Stimulated activated CD8-positive, alpha-beta memory T cell treated with anti-CD3 and anti-CD28 coated beads, Interleukin-7, amount 100 ng/mL, for 48 hours (primary cell): Measurements from ENCODE around the gene ATP9B.
"Not testable (repeated sequence)": the region's sequence is repeated elsewhere in the genome, so short reads cannot be mapped to it uniquely, and the experiment has no call there.

Source experiments
- DNase-seq, 2 donors: peaks; one replicate each; pipeline ENCODE4 v3.0.0-alpha.2; 2020; ENCODE audit warnings: low read depth in 1 of 2; ENCODE audit errors: extremely low read depth in 1 of 2

The ATP9B gene

GRCh38 chr18:79352432-79352831, 283.2 kb downstream of the ATP9B start:
- no peak for DNase-seq

- no peak for DNase-seq
Measured at GRCh38 chr18:79353267-79353666, 284.1 kb downstream of the ATP9B start.

- DNase-seq, result no peak
Measured at GRCh38 chr18:79354350-79354749, 285.2 kb downstream of the ATP9B start.

- no peak for DNase-seq
Measured at GRCh38 chr18:79355433-79356335, 286.5 kb downstream of the ATP9B start.

- no peak for DNase-seq
Measured at GRCh38 chr18:79356435-79356834, 287.2 kb downstream of the ATP9B start.

- DNase-seq, result no peak
Measured at GRCh38 chr18:79360933-79361332, 291.7 kb downstream of the ATP9B start.

GRCh38 chr18:79361766-79362522, 292.8 kb downstream of the ATP9B start:
- no peak for DNase-seq

- no peak for DNase-seq
Measured at GRCh38 chr18:79365701-79366100, 296.5 kb downstream of the ATP9B start.

- no peak for DNase-seq
Measured at GRCh38 chr18:79366177-79367094, 297.2 kb downstream of the ATP9B start.

- no peak for DNase-seq
Measured at GRCh38 chr18:79367480-79367879, 298.3 kb downstream of the ATP9B start.

GRCh38 chr18:79367989-79368388, 298.8 kb downstream of the ATP9B start:
- DNase-seq, result no peak

GRCh38 chr18:79368681-79369080, 299.5 kb downstream of the ATP9B start:
- DNase-seq, result no peak

- DNase-seq, result no peak
Measured at GRCh38 chr18:79371561-79372121, 302.4 kb downstream of the ATP9B start.

GRCh38 chr18:79372461-79372860, 303.3 kb downstream of the ATP9B start:
- DNase-seq, result no peak

- DNase-seq, result no peak
Measured at GRCh38 chr18:79372991-79373390, 303.8 kb downstream of the ATP9B start.

GRCh38 chr18:79373736-79374135, 304.5 kb downstream of the ATP9B start:
- no peak for DNase-seq

GRCh38 chr18:79374408-79375171, 305.4 kb downstream of the ATP9B start:
- DNase-seq, result no peak

- no peak for DNase-seq
Measured at GRCh38 chr18:79375441-79376154, 306.4 kb downstream of the ATP9B start.

- DNase-seq, result not testable (repeated sequence)
Measured at GRCh38 chr18:79376661-79377060, 307.5 kb downstream of the ATP9B start.
